Thoracic aorta endothelial cell (primary cell): Measurements from ENCODE around the gene COPS6. TPM values are rescaled to one million over a fixed set of nuclear protein-coding genes. Genes with fewer than 3 reads are reported as not detected.
A peak's percentile ranks its signal among the peaks of the same experiment; 100 is the strongest.

Source experiments
- small RNA-seq: library from RNA; depleted of rRNA; stranded (forward); fragments of <200 nt; gene quantifications from one replicate; pipeline ENCODE3, GENCODE V24; 2012
- total RNA-seq: library from RNA; depleted of rRNA; stranded (reverse); fragments of >200 nt; gene quantifications from 2 replicates; pipeline ENCODE4 v1.2.3, GENCODE V29; 2012

Gene COPS6
- 103 and 116 TPM in 2 replicates for total RNA-seq

GRCh38 chr7:100088621-100089457 lies at the start of gene COPS6:
Gene COPS6, plus strand, starts transcription at chr7:100088969. Its CDS starts 22 bp downstream, at chr7:100088991.

GRCh38 chr7:100049441-100050291 lies 39.1 kb upstream of the COPS6 start, which contains the start of gene ZSCAN21:
Gene ZSCAN21, plus strand, starts transcription at chr7:100049774. Its CDS starts 7,233 bp downstream, at chr7:100057007.

DNA sequence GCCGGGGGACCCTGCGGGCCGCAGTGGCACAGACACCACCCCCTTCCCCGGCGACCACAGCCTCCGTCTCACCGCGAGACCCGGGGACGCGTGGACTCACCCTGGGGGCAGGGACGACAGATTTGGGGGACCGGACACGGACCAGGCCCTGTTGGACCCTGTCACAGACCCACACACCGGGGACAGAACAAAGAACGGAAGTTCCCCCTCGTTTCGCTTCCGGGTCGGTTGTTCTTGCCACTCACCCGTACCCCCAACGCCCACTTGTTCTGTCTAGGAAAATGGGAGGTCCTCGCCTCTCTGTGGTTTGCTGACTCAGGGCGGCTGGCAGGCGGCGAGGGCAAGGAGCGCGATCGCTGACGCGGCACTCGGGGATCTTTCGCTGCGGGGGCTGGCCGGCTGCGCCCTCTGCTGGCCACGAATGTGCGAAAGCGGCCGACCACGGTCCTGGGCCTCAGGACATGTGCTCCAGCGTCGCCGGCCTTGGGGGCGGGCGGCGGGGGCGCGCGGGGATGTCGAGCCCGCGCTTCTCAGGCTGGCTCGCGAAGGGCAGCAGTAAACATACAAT lies 7.2 kb upstream of the COPS6 start, which contains the start of gene ZNF3:
Gene ZNF3, minus strand, starts transcription at position 189 of the 568 bp plus-strand sequence. CDS start 4,366 bp downstream, outside the sequence.

GRCh38 chr7:100101016-100101862 lies 12.5 kb downstream of the COPS6 start, which contains the start of the genes AP4M1 and MCM7:
Gene AP4M1, plus strand, starts transcription at chr7:100101643. Its CDS starts 72 bp downstream, at chr7:100101715.
Gene MCM7, minus strand, starts transcription at chr7:100101397. Its CDS starts 103 bp downstream, at chr7:100101294.

GRCh38 chr7:100119072-100119969 lies 30.6 kb downstream of the COPS6 start, which contains the start of the genes CNPY4 and TAF6:
Gene CNPY4, plus strand, starts transcription at chr7:100119634. Its CDS starts 111 bp downstream, at chr7:100119745.
Gene TAF6, minus strand, starts transcription at chr7:100119358. Its CDS starts 5,149 bp downstream, at chr7:100114209.

DNA sequence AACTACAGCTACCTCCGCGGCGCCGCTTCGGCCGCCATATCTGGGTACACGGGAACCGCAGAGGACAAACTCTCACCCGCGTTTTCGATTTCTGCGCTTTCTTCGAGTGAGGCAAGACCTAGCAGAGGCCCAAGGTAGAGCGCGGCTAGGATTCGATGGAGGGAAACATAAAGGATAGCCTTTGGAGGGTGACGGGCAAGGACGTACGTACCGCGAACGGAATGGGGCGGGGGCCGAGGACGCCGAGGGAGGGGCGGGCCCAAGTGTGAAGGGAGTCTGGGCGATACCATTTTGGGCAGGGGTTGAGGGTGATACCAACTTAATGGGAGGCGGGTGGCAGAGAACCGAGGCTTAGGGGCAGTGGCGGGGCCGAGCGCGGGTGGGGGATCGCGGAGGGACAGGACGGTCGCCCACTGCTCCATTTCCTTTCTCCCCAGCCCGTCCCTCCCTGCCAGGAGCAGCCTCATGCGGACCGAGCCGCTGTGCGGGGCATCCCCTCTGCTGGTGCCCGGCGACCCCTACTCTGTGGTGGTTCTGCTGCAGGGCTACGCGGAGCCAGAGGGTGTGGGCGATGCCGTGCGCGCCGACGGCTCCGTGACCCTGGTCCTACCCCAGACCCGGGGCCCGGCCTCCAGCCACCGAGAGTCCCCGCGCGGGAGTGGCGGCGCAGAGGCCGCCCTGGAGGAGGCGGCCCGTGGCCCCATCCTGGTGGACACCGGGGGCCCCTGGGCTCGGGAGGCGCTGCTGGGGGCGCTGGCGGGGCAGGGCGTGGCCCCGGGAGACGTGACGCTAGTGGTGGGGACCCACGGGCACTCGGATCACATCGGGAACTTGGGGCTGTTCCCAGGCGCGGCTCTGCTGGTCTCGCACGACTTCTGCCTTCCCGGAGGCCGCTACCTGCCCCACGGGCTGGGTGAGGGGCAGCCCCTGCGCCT lies 38.4 kb downstream of the COPS6 start, which contains the start of gene MBLAC1:
Gene MBLAC1, plus strand, starts transcription at position 37 of the 935 bp plus-strand sequence. Its CDS starts 429 bp downstream, at position 466.

Small RNAs within 50 kb of the gene (small RNA-seq; reads per million reads assigned to genes)
- gene MIR106B (5,521 reads per million, percentile 100 among the genes with 10 or more reads in this experiment), gene MIR25 (2,768 reads per million, percentile 100 among the genes with 10 or more reads in this experiment), gene MIR93 (6,845 reads per million, percentile 100 among the genes with 10 or more reads in this experiment)

Other genes with a start within 250 kb of the COPS6 start
- gene OR2AE1, start 211.9 kb upstream of the COPS6 start, total RNA-seq, result 0.22 and 0.53 TPM in 2 replicates
- gene TRIM4, start 169.4 kb upstream of the COPS6 start, total RNA-seq, result 22.5 and 28.4 TPM in 2 replicates
- 0.13 TPM in 1 of 2 replicates, not detected in the other for gene GJC3, start 159.3 kb upstream of the COPS6 start, total RNA-seq
- not detected in 2 replicates for gene AZGP1, start 112.9 kb upstream of the COPS6 start, total RNA-seq
- gene ZKSCAN1, start 73.4 kb upstream of the COPS6 start, total RNA-seq, result 40.4 and 41.8 TPM in 2 replicates
- 6.6 and 6.8 TPM in 2 replicates for gene ZSCAN21, start 39.2 kb upstream of the COPS6 start, total RNA-seq
- gene ZNF3, start 7.2 kb upstream of the COPS6 start, total RNA-seq, result 32.5 and 35.1 TPM in 2 replicates
- gene MCM7, start 12.4 kb downstream of the COPS6 start, total RNA-seq, result 121 and 175 TPM in 2 replicates
- 14.5 and 18.9 TPM in 2 replicates for gene AP4M1, start 12.7 kb downstream of the COPS6 start, total RNA-seq
- 38.8 and 58.2 TPM in 2 replicates for gene TAF6, start 30.4 kb downstream of the COPS6 start, total RNA-seq
- 18.9 and 21.9 TPM in 2 replicates for gene CNPY4, start 30.7 kb downstream of the COPS6 start, total RNA-seq
- 1.3 and 1.9 TPM in 2 replicates for gene MBLAC1, start 38.0 kb downstream of the COPS6 start, total RNA-seq
- gene LAMTOR4, start 59.9 kb downstream of the COPS6 start, total RNA-seq, result 72.7 and 77.8 TPM in 2 replicates
- 9.9 and 11.7 TPM in 2 replicates for gene TRAPPC14, start 69.8 kb downstream of the COPS6 start, total RNA-seq
- 1.5 and 1.9 TPM in 2 replicates for gene GAL3ST4, start 79.6 kb downstream of the COPS6 start, total RNA-seq
- 3.9 and 4.1 TPM in 2 replicates for gene GPC2, start 88.4 kb downstream of the COPS6 start, total RNA-seq
- 0.79 and 3.3 TPM in 2 replicates for gene STAG3, start 88.9 kb downstream of the COPS6 start, total RNA-seq
- not detected in 2 replicates for gene PVRIG, start 131.0 kb downstream of the COPS6 start, total RNA-seq
- gene SPDYE3, start 218.7 kb downstream of the COPS6 start, total RNA-seq, result not detected in 2 replicates